Smooth muscle cell (in vitro differentiated cells): Measurements from ENCODE around the gene C1QTNF12. TPM values are rescaled to one million over a fixed set of nuclear protein-coding genes. Genes with fewer than 3 reads are reported as not detected.

ENCODE experiments used
- DNase-seq: peaks from one replicate; lab custom pipeline; 2025; ENCODE audit not compliant: unreplicated experiment; lab: John Stamatoyannopoulos, UW
- H2AFZ ChIP-seq: fragments of 200-600 bp; sonication (generic); 2 replicates; pipeline ENCODE4 v1.6.0; 2016; ENCODE audit warnings: antibody characterized with exemption, low read depth, mild to moderate bottlenecking
- H3F3A ChIP-seq: fragments of 200-600 bp; sonication (generic); 2 replicates; pipeline ENCODE4 v1.6.0; 2017; ENCODE audit warnings: antibody characterized with exemption, low read depth
- H3K27ac ChIP-seq: fragments of 200-600 bp; sonication (generic); 2 replicates; pipeline ENCODE4 v1.5.1; 2016; ENCODE audit warnings: low read depth, mild to moderate bottlenecking
- H3K27me3 ChIP-seq: fragments of 200-600 bp; sonication (generic); 2 replicates; pipeline ENCODE4 v1.6.1; 2016; ENCODE audit warnings: low read depth, mild to moderate bottlenecking
- H3K36me3 ChIP-seq: fragments of 200-600 bp; sonication (generic); 2 replicates; pipeline ENCODE4 v1.5.1; 2016; ENCODE audit warnings: low read depth
- H3K4me1 ChIP-seq: fragments of 200-600 bp; sonication (generic); 2 replicates; pipeline ENCODE4 v1.5.1; 2016; ENCODE audit warnings: low read depth
- H3K4me2 ChIP-seq: fragments of 200-600 bp; sonication (generic); 2 replicates; pipeline ENCODE4 v1.6.0; 2016; ENCODE audit warnings: mild to moderate bottlenecking
- H3K4me3 ChIP-seq: fragments of 200-600 bp; sonication (generic); 2 replicates; pipeline ENCODE4 v1.5.1; 2016; ENCODE audit warnings: mild to moderate bottlenecking
- H3K79me2 ChIP-seq: fragments of 200-600 bp; sonication (generic); 2 replicates; pipeline ENCODE4 v1.6.0; 2016; ENCODE audit warnings: low read depth, mild to moderate bottlenecking
- H3K9ac ChIP-seq: fragments of 200-600 bp; sonication (generic); 2 replicates; pipeline ENCODE4 v1.6.0; 2016; ENCODE audit warnings: low read depth
- H3K9me3 ChIP-seq: fragments of 200-600 bp; sonication (generic); replicated peaks from 2 replicates; pipeline ENCODE4 v1.5.1; 2016; ENCODE audit warnings: low read depth
- H4K20me1 ChIP-seq: fragments of 200-600 bp; sonication (generic); 2 replicates; pipeline ENCODE4 v1.6.0; 2016; ENCODE audit warnings: low read depth
- CTCF ChIP-seq: fragments of 200-600 bp; sonication (generic); IDR thresholded peaks from 2 replicates; pipeline ENCODE4 v1.5.1; 2017; ENCODE audit warnings: borderline replicate concordance, mild to moderate bottlenecking, antibody characterized with exemption; ENCODE audit not compliant: insufficient read depth, poor library complexity, severe bottlenecking
- WGBS: methylation state at CpG from one replicate; pipeline ENCODE4 v1.1.7; 2016; ENCODE audit warnings: low lambda C conversion rate; 5-methylcytosine and 5-hydroxymethylcytosine counted together
- polyA plus RNA-seq: library from polyadenylated mRNA; unstranded; fragments of >200 nt; fragmentation: Nextera tagmentation; extraction: Ambion mirVana; gene quantifications from 2 replicates; pipeline ENCODE4 v1.2.1, GENCODE V29; 2016
- total RNA-seq: library from RNA; depleted of rRNA; stranded (reverse); fragments of >200 nt; gene quantifications from 2 replicates; pipeline ENCODE4 v1.2.3, GENCODE V29; 2014

C1QTNF12 gene
- total and polyA plus RNA-seq, 2 experiments from 2014 or later = 1.8 to 5.4 TPM

- 82% methylated on average over 43 of the region's 94 CpGs for WGBS
- Histone ChIP-seq H2AFZ (no peak overlapping the region), H4K20me1 (peaks cover 7% of the 10 kb centered on the region), H3K9me3 (no peaks in the 10 kb centered on the region), H3K9ac (no peak overlapping the region), H3K36me3 (no peaks in the 10 kb centered on the region), H3K4me2 (no peak overlapping the region), H3K79me2 (no peaks in the 10 kb centered on the region), H3K27ac (no peak overlapping the region), H3F3A (no peaks in the 10 kb centered on the region), H3K4me1 (no peaks in the 10 kb centered on the region), H3K27me3 (no peaks in the 10 kb centered on the region), H3K4me3 (no peak overlapping the region)
- TF ChIP-seq CTCF = no peak
- no peak for DNase-seq
Measured at GRCh38 chr1:1293263-1294249, 47.0 kb upstream of the C1QTNF12 start.

- no peaks in the 10 kb centered on the region for H3K9me3 ChIP-seq
- no peaks in the 10 kb centered on the region for H3K79me2 ChIP-seq
- H3K9ac ChIP-seq = no peak overlapping the region
- H3K4me2 ChIP-seq = no peak overlapping the region
- H3F3A ChIP-seq = no peaks in the 10 kb centered on the region
- DNase-seq = no peak
- H4K20me1 ChIP-seq = peaks cover 6% of the 10 kb centered on the region
- H2AFZ ChIP-seq = no peak overlapping the region
- 98% methylated on average over 18 of the region's 18 CpGs for WGBS
- H3K4me1 ChIP-seq = no peaks in the 10 kb centered on the region
- no peak for TF ChIP-seq CTCF
- no peaks in the 10 kb centered on the region for H3K27me3 ChIP-seq
- H3K36me3 ChIP-seq = no peaks in the 10 kb centered on the region
- no peak overlapping the region for H3K4me3 ChIP-seq
- no peak overlapping the region for H3K27ac ChIP-seq
Measured at GRCh38 chr1:1292851-1293250, 46.3 kb upstream of the C1QTNF12 start.

GRCh38 chr1:1292442-1292779, 45.9 kb upstream of the C1QTNF12 start:
- Histone ChIP-seq H3K9me3 (no peaks in the 10 kb centered on the region), H2AFZ (no peak overlapping the region), H3K36me3 (no peaks in the 10 kb centered on the region), H4K20me1 (peaks cover 6% of the 10 kb centered on the region), H3K79me2 (no peaks in the 10 kb centered on the region), H3K4me3 (no peak overlapping the region), H3F3A (no peaks in the 10 kb centered on the region), H3K9ac (no peak overlapping the region), H3K27me3 (no peaks in the 10 kb centered on the region), H3K4me2 (no peak overlapping the region), H3K27ac (no peak overlapping the region), H3K4me1 (no peaks in the 10 kb centered on the region)
- TF ChIP-seq CTCF = no peak
- WGBS = 92% methylated on average over 8 of the region's 9 CpGs
- no peak for DNase-seq
